GM21367 (cell line): Measurements from ENCODE around the gene PRPF8.

Source experiments
- ATAC-seq: cut with Tn5 transposase; IDR thresholded peaks from one replicate; pipeline ENCODE4 v1.9.1; 2021; ENCODE audit not compliant: unreplicated experiment

Gene PRPF8

GRCh38 chr17:1646199-1646875 lies 38.3 kb downstream of the PRPF8 start:
- ATAC-seq: no peak

GRCh38 chr17:1645207-1646171 lies 39.2 kb downstream of the PRPF8 start, which contains the start of gene SCARF1:
Gene SCARF1 (minus strand): TSS chr17:1645732. CDS start chr17:1645697, 35 bp downstream.
- ATAC-seq: no peak

GRCh38 chr17:1644493-1645206 lies 40.0 kb downstream of the PRPF8 start:
- no peak for ATAC-seq

GRCh38 chr17:1643999-1644492 lies 40.6 kb downstream of the PRPF8 start:
- no peak for ATAC-seq

- ATAC-seq: no peak
Observed at GRCh38 chr17:1643293-1643998, 41.2 kb downstream of the PRPF8 start.

GRCh38 chr17:1641065-1641403 lies 43.6 kb downstream of the PRPF8 start:
- no peak for ATAC-seq

GRCh38 chr17:1640329-1641064 lies 44.2 kb downstream of the PRPF8 start:
- no peak for ATAC-seq

GRCh38 chr17:1639549-1640180 lies 45.0 kb downstream of the PRPF8 start:
- no peak for ATAC-seq

- ATAC-seq: no peak
Observed at GRCh38 chr17:1638624-1639300, 45.9 kb downstream of the PRPF8 start.

- no peak for ATAC-seq
Observed at GRCh38 chr17:1638171-1638590, 46.5 kb downstream of the PRPF8 start.

GRCh38 chr17:1636732-1637285 lies 47.9 kb downstream of the PRPF8 start:
- ATAC-seq: no peak

- ATAC-seq: no peak
Observed at GRCh38 chr17:1635675-1636465, 48.8 kb downstream of the PRPF8 start.

- no peak for ATAC-seq
Observed at GRCh38 chr17:1634841-1635650, 49.6 kb downstream of the PRPF8 start.

GRCh38 chr17:1630662-1631061 lies 54.0 kb downstream of the PRPF8 start:
- ATAC-seq: no peak

- no peak for ATAC-seq
Observed at GRCh38 chr17:1629504-1630310, 55.0 kb downstream of the PRPF8 start.

GRCh38 chr17:1628856-1629503 lies 55.7 kb downstream of the PRPF8 start:
- ATAC-seq: peak; percentile 34
